Nephron progenitor cell (in vitro differentiated cells): ENCODE measurements around the gene CDKAL1.

ENCODE experiments used
- DNase-seq: peaks from one replicate; pipeline ENCODE4 v3.0.0; 2021
- H3K27ac Mint-ChIP-seq: 2 replicates; pipeline ENCODE4 v1.8.0; 2021; ENCODE audit warnings: mild to moderate bottlenecking, moderate library complexity, mixed read lengths
- H3K27me3 Mint-ChIP-seq: 2 replicates; pipeline ENCODE4 v1.8.0; 2021; ENCODE audit warnings: mild to moderate bottlenecking, low read depth, mixed read lengths; ENCODE audit not compliant: poor library complexity
- H3K36me3 Mint-ChIP-seq: 2 replicates; pipeline ENCODE4 v1.8.0; 2021; ENCODE audit warnings: low read depth, mixed read lengths
- H3K4me1 Mint-ChIP-seq: 2 replicates; pipeline ENCODE4 v1.8.0; 2021; ENCODE audit warnings: mixed read lengths
- H3K4me3 Mint-ChIP-seq: 2 replicates; pipeline ENCODE4 v1.8.0; 2021; ENCODE audit warnings: mild to moderate bottlenecking, moderate library complexity, mixed read lengths
- H3K9me3 Mint-ChIP-seq: 2 replicates; pipeline ENCODE4 v1.8.0; 2021; ENCODE audit warnings: mild to moderate bottlenecking, moderate library complexity, mixed read lengths
- TF ChIP-seq, protein P1 (sequence below): fragments of 200-600 bp; sonication (generic); IDR thresholded peaks from 2 replicates; pipeline ENCODE4 v1.5.0; 2021; ENCODE audit warnings: antibody characterized with exemption

Gene CDKAL1

GRCh38 chr6:20703049-20703448, 168.8 kb downstream of the CDKAL1 start:
- TF ChIP-seq, protein P1, sequence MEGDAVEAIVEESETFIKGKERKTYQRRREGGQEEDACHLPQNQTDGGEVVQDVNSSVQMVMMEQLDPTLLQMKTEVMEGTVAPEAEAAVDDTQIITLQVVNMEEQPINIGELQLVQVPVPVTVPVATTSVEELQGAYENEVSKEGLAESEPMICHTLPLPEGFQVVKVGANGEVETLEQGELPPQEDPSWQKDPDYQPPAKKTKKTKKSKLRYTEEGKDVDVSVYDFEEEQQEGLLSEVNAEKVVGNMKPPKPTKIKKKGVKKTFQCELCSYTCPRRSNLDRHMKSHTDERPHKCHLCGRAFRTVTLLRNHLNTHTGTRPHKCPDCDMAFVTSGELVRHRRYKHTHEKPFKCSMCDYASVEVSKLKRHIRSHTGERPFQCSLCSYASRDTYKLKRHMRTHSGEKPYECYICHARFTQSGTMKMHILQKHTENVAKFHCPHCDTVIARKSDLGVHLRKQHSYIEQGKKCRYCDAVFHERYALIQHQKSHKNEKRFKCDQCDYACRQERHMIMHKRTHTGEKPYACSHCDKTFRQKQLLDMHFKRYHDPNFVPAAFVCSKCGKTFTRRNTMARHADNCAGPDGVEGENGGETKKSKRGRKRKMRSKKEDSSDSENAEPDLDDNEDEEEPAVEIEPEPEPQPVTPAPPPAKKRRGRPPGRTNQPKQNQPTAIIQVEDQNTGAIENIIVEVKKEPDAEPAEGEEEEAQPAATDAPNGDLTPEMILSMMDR: no peak
- no peaks in the 10 kb centered on the region for H3K27me3 Mint-ChIP-seq
- no peak overlapping the region for H3K27ac Mint-ChIP-seq
- H3K9me3 Mint-ChIP-seq: no peaks in the 10 kb centered on the region
- DNase-seq: no peak
- H3K4me1 Mint-ChIP-seq: peaks cover 14% of the 10 kb centered on the region
- H3K36me3 Mint-ChIP-seq: no peaks in the 10 kb centered on the region
- no peak overlapping the region for H3K4me3 Mint-ChIP-seq

GRCh38 chr6:20704325-20705025, 170.2 kb downstream of the CDKAL1 start:
- no peak for DNase-seq
- TF ChIP-seq, protein P1: no peak
- Mint-ChIP-seq H3K9me3 (no peaks in the 10 kb centered on the region), H3K4me3 (no peak overlapping the region), H3K27me3 (no peaks in the 10 kb centered on the region), H3K36me3 (no peaks in the 10 kb centered on the region), H3K4me1 (peaks cover 10% of the 10 kb centered on the region), H3K27ac (peak overlapping the region; percentile 30)

- H3K9me3 Mint-ChIP-seq: no peaks in the 10 kb centered on the region
- DNase-seq: no peak
- no peak overlapping the region for H3K27ac Mint-ChIP-seq
- no peaks in the 10 kb centered on the region for H3K27me3 Mint-ChIP-seq
- peaks cover 6% of the 10 kb centered on the region for H3K4me1 Mint-ChIP-seq
- no peaks in the 10 kb centered on the region for H3K36me3 Mint-ChIP-seq
- no peak overlapping the region for H3K4me3 Mint-ChIP-seq
- TF ChIP-seq, protein P1: no peak
These were observed 171.5 kb downstream of the CDKAL1 start for GRCh38 chr6:20705741-20706140.

DNA sequence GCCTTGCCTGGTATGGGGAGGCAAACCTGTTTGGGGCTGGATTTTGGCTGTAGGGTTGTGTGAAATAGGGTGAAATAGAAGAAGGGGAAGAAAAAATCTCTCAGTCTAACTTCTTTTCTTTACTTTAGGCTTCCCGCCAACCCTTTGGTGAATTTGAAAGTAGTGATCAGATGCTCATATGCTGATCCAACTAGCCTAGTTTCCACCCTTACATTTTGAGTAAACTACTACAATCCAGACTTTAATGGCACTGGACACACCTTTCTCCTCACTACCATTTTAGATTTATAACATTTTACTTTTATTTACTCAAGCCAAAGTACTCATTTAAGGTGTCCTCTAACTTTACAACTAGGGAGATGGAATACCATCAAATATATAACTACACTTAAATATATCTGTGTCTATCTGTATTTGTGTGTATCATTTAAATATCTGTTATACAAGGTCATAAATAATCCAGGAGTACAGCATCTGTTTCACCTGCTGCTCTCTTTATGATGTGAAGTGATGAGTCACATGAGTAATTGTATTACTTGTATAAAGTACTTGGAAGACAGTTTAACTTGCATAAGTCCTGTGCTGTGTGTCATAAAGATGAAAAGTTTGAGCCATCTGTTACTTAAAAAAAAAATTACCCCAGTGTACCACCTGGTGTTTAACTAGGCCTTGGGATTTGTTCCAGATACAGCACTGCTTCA, 172.1 kb downstream of the CDKAL1 start:
- TF ChIP-seq, protein P1: no peak
- Mint-ChIP-seq H3K27ac (no peak overlapping the region), H3K9me3 (no peaks in the 10 kb centered on the region), H3K27me3 (no peaks in the 10 kb centered on the region), H3K4me1 (peaks cover 6% of the 10 kb centered on the region), H3K36me3 (no peaks in the 10 kb centered on the region), H3K4me3 (no peak overlapping the region)
- DNase-seq: no peak

DNA sequence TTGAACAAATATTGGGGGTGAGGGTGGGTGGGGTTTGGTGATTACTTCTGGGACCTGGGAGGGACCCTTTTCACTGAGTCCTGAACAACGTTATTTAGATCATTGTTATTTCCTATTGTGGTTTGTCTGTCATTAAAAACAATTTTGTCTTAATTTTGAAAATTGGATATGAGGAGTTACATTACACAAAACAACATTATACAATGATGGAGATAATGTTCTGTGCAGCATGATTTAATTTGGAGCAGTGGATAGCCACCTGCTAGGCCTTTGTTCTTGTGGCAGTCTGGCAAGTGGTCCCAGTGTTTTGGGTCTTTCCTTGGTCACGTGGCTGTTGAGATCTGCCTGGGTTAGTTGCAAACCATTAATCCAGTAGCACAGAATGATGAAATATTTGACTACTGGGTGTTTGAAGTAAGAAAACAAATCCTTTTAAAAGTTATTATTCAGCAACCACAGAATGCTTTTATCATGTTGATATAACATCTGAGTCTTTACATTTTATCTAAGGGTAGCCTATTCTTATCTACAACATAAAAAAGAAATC, 172.8 kb downstream of the CDKAL1 start:
- Mint-ChIP-seq H3K4me3 (no peak overlapping the region), H3K27ac (no peak overlapping the region), H3K4me1 (peaks cover 10% of the 10 kb centered on the region), H3K27me3 (no peaks in the 10 kb centered on the region), H3K9me3 (no peaks in the 10 kb centered on the region), H3K36me3 (no peaks in the 10 kb centered on the region)
- TF ChIP-seq, protein P1: no peak
- DNase-seq: no peak
